Hypothalamus (tissue), 51 donors: ENCODE results near the gene MASP2.
"Not testable (repeated sequence)": the region's sequence is repeated elsewhere in the genome, so short reads cannot be mapped to it uniquely, and the experiment has no call there.

Experiments
- DNase-seq, 51 donors: peaks; one replicate each; lab custom pipeline; 2025; lab: John Stamatoyannopoulos, UW

The MASP2 gene

DNA sequence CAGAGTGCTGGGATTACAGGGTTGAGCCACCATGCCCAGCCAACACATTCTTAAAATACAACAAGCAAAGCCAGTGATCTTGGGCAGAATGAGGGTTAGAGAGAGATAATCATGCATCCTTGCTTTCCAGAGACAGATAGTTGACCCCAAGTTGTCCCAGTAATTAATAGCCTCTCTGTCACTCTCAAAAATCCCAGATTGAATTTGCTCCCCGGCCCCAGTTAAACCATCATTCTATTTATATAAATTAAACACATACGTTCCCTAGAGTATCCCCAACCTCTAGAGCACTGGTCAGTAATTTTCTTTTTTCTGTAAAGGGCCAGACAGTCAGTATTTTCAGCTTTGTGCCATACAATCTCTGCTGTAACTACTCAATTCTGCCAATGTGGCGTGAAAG is 50.9 kb downstream of the MASP2 start:
- no peak for DNase-seq

DNA sequence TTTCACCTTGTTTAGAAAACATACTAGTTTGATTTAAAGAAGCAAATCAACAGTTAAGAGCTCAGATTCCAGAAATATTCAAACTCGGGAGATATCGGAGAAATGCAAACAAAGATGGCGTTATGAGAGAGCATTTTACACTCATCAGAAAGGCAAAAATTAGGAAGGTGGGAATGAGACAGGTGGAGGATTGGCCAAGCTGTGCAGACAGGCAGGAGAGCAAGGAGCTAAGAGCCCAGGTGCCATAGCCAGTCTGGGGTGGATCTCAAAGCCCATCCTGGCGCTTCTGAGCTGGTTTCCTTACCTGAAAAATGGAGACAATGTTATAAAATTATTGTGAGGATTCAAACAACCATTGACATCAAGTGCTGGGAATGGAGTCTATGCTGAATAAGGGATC is 54.2 kb downstream of the MASP2 start:
- DNase-seq, result no peak

DNA sequence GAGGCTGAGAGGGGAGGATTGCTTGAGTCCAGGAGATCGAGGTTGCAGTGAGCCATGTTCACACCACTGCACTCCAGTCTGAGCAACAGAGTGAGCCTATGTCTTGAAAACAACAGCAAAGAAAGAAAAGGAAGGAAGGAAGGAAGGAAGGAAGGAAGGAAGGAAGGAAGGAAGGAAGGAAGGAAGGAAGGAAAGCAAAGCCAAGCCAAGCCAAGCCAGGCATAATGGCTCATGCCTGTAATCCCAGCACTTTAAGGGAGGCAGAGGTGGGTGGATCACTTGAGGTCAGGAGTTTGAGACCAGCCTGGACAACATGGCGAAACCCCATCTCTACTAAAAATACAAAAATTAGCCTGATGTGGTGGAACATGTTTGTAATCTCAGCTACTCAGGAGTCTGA is 55.0 kb downstream of the MASP2 start:
- DNase-seq, result not testable (repeated sequence)

DNA sequence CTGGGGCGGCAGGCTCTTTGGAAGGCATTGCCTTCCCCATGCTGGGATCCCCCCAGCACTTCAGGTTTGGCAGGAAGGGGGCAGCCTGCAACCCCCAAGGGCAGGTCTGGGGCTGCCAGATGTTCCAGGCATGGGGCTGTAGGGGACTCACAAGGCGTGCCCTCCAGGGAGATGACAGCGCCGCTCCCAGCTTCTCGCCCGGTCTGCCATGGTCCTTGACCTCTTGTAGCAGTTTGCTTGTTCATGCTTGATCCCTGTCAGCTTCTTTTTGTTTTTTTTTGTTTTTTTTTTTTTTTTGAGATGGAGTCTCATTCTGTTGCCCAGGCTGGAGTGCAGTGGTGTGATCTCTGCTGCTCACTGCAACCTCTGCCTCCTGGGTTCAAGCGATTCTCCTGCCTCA is 56.2 kb downstream of the MASP2 start:
- no peak for DNase-seq

DNA sequence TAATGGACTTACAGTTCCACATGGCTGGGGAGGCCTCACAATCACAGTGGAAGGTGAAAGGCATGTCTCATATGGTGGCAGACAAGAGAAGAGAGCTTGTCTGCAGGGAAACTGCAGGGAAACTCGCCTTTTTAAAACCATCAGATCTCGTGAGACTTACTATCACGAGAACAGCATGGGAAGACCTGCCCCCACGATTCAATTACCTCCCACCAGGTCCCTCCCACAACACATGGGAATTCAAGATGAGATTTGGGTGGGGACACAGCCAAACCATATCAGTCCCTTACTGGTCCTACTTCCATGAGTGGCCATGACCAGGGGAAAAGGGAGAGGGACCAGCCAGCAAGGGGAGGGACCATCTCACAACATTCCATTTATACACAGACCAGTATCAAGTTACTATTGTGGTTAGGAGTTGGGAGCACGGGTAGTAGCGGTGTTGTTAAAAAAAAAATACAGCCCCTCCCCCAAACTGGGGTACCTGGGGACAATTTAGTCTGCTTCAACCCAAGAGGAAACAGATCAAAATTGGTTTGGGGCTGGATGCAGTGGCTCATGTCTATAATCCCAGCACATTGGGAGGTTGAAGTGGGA is 57.0 kb downstream of the MASP2 start:
- not testable (repeated sequence) for DNase-seq

DNA sequence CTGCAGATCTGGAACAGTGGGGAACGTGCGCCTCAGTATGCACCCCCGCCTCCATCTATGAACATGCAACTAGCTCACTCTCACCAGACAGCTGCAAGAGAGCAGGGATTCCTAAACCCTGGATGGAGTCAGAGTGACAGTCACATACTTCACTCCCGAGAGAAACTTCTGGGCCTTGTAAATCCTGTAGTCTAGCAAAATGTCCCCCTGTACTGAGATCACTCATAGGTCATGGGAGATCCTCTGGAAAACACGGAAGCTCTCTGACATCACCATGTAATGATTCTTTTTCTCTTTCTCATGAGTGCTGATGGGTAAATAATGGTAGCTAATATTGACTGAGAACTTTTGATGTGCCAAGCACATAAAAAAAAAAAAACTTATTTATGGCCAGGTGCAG is 57.9 kb downstream of the MASP2 start:
- no peak for DNase-seq

DNA sequence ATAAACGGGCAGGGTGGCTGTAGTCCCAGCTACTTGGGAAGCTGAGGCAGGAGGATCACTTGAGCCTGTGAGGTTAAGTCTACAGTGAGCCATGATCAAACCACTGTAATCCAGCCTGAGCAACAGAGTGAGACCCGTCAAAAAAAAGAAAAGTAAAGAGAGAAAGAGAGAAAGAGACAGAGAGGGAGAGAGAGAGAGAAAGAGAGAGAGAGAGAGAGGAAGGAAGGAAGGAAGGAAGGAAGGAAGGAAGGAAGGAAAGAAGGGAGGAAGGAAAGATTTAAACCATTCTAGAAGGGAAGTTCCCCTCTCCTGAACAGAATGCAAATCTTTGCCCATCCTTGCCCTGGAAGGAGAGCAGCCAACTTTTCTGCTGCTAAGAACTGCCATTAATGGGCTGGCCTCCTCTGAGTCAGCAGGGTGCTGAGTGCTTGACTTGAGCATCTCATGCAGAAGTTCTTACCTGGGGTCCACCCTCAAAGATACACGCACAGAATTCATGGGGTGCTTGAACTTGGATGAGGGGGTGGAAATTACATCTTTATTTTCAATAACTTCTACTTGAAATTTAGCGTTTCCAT is 59.1 kb downstream of the MASP2 start:
- no peak for DNase-seq

DNA sequence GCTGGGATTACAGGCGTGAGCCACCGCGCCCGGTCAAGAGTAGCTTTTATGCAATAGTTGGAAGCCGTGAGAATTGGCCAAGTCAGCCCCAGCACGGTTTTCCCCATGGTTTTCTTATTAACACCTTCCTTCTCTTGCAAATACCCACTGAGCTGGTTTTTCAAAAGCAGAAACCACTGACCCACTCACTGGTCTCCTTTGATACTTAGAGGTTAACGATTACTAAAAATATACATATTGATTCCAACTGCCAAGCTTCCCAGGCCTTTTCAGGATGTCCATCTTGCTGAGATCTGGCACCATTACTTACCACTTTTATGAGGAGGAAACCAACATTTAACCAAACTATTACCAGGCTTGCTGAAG is 60.5 kb downstream of the MASP2 start:
- DNase-seq, result no peak

DNA sequence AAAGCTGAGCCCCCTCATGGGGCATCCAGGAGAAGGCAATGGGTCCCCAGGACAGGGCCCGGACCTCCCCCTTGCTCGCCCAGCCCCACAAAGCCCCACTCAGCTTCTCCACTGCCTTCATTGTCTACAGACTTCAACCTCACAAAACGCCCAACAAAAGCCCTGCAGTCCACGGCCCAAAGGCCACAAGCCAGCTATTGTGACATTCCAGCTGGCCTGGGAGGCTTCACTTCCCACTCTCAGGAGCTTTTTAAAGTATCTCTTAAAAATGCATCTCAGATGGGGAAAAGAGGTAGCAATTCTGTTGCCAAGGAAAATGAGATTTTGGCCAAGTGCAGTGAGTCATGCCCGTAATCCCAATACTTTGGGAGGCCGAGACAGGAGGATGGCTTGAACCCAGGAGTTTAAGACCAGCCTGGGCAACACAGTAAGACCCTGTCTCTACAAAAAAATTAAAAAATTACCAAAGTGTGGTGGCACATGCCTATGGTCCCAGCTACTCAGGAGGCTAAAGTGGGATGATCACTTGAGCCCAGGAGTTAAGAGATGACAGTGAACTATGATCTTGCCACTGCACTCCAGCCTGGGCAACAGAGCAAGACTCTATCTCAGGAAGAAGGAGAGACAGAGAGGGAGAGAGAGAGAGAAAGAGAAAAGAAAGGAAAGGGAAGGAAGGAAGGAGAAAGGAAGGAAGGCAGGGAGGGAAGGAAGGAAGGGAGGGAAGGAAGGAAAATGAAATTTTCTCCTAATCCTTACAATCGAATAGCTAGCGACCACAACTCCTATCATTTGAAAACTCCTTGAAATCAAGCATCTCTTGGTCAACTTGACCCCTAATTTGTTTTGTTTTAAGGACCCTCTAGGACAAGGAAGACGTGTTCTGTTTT is 66.0 kb downstream of the MASP2 start:
- DNase-seq, result peak in 43 of 51 donors; percentile 24 to 89 (median 67)

DNA sequence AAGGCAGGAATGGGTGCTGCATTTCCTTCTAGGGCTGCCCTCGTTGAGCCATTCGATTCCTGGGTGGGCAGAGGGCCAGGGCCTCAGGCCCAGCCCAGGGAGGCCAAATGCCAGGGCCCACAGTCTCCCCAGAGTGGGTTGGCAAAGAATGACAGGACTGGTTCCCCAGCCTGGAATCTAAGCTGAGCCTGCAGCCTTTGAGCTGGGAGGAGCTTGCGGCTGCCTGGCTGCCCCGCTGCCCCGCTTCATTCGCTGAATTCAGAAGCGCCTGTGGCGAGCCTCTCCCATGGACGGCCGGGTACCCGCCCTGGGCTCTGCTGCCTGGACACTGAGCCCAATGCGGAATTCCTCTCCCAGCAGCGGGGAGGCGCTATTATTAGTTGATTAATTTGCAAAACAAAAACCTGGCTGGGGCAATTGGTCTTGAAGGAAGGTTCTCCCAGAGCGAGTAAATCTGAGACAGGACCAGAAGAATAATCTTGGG is 66.9 kb downstream of the MASP2 start:
- DNase-seq, result peak in 50 of 51 donors; percentile 27 to 95 (median 78)

DNA sequence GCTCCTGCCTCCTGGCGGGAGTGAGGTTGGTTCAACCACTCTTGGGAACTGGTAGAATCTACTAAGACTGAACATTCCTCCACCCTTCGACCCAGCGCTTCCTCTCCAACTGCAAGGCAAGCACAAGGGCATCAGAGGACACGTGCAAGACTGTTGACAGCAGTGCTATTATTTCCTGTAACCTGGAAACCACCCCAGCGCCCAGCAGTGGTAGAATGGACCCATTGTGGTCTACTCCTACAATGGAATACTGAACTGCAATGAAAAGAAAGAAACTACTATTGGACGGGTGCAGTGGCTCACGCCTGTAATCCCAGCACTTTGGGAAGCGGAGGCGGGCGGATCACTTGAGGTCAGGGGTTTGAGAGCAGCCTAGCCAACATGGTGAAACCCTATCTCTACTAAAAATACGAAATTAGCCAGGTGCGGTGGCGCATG is 67.5 kb downstream of the MASP2 start:
- peak in 46 of 51 donors; percentile 7 to 90 (median 65) for DNase-seq

DNA sequence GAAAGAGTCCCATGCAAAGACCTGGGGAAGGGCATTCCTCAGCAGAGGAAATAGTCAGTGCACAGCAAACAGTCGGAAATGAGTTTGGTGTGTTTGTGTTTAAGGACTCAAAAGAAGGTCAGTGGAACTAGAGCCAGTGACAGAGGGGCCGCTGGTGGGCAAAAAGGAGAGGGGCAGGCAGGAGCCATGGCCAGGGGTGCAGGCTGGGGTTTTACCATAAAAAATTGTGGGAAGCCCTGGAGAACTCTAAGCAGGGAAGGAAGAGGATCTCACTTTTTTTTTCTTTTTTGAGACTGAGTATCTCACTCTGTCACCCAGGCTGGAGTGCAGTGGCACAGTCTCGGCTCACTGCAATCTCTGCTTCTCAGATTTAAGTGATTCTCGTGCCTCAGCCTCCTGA is 68.3 kb downstream of the MASP2 start:
- no peak for DNase-seq
